Cardiac septum (tissue), 1 donor: ENCODE data around the gene EVPLL. TPM values are rescaled to one million over a fixed set of nuclear protein-coding genes. Genes with fewer than 3 reads are reported as not detected.
"Not testable (repeated sequence)": the region's sequence is repeated elsewhere in the genome, so short reads cannot be mapped to it uniquely, and the experiment has no call there.

ENCODE experiments used
- DNase-seq: peaks from one replicate; pipeline ENCODE4 v3.0.0-alpha.2; 2020; ENCODE audit warnings: low spot score
- intact Hi-C: fragments of 100-400 bp; cut with DNase I; formaldehyde crosslinking; loops from one replicate; pipeline ENCODE4 v1.14.0; 2022
- total RNA-seq: library from RNA; stranded (reverse); fragmentation: NEBNext Ultra II Directional; extraction: Animal tissue kit (Norgen Biotek cat#: 25700); gene quantifications from one replicate; pipeline ENCODE4 v1.2.1, GENCODE V29; 2021
- donor health status: DM: no; HTN: no; CAD: no.

The EVPLL gene
- total RNA-seq, 1 donor from 2014 or later = not detected

GRCh38 chr17:18378205-18378505 is 577 bp downstream of the EVPLL start:
- DNase-seq = no peak
- intact Hi-C loops = no loop called here

DNA sequence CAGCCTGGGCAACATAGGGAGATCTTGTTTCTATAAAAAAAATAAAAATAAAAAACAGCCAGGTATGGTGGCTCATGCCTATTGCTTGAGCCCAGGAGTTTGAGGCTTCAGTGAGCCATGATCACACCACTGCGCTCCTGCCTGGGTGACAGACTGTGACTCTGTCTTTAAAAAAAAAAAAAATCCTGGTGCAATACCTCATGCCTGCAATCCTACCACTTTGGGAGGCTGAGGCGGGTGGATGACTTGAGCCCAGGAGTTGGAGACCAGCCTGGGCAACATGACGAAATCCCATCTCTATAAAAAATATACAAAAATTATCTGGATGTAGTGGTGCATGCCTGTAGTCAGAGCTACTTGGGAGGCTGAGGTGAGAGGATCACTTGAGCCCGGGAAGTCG is 1.0 kb downstream of the EVPLL start:
- DNase-seq, intact Hi-C loops: not testable (repeated sequence)

- intact Hi-C loops = no loop called here
- DNase-seq = no peak
Observed at GRCh38 chr17:18379246-18380146, 1.9 kb downstream of the EVPLL start.

- DNase-seq = no peak
- intact Hi-C loops = no loop called here
Observed at GRCh38 chr17:18380471-18381157, 3.0 kb downstream of the EVPLL start.

DNA sequence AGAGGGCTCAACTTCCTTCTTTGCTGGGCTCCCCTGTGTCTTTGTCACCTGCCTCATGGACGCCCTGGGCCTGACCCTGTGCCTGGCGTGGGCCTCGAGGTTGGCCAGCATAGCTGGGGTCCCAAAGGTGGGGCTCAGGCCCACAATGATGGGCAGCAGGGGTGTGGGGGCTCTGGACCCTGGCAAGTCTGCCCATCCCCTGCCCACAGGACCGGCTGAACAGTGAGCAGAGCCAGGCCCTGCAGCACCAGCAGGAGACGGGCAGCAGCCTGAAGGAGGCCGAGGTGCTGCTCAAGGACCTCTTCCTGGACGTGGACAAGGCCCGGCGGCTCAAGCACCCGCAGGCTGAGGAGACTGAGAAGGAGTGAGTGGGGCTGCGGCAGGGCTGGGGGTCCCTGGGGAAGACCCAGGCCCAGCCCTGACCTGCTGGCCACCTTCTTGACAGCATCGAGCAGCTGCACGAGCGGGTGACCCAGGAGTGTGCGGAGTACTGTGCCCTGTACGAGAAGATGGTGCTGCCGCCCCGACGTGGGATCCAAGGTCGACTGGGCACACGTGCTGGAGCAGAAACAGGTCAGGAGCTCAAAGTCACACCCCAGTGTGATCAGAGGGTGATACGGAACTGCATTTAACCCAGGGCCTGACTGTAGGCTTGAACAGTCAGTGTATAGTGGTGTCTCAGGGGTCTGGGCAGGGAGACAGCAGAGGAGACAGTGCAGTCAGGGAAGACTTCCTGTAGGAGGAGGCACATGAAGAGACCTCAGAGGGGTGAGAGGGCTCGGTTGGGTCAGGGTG is 3.8 kb downstream of the EVPLL start:
- intact Hi-C loops = no loop called here
- DNase-seq = no peak

DNA sequence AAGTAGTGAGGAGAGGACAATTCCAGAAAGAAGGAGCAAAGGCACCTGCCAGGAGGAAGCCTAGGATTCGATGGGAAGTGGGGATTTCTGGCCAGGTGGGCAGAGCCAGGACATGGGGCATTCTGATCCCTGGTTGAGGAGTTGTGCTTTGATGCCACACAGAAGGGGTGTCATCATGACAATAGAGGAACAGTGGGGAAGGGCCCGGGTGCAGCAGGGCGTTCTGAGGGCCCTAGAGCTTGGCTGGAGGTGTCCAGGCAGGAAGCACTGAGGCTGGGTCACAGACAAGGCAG is 4.3 kb downstream of the EVPLL start:
- DNase-seq = no peak
- intact Hi-C loops = no loop called here

GRCh38 chr17:18382441-18383078 is 5.0 kb downstream of the EVPLL start:
- intact Hi-C loops = no loop called here
- DNase-seq = no peak

GRCh38 chr17:18383079-18383481 is 5.5 kb downstream of the EVPLL start:
- intact Hi-C loops, DNase-seq: not testable (repeated sequence)

DNA sequence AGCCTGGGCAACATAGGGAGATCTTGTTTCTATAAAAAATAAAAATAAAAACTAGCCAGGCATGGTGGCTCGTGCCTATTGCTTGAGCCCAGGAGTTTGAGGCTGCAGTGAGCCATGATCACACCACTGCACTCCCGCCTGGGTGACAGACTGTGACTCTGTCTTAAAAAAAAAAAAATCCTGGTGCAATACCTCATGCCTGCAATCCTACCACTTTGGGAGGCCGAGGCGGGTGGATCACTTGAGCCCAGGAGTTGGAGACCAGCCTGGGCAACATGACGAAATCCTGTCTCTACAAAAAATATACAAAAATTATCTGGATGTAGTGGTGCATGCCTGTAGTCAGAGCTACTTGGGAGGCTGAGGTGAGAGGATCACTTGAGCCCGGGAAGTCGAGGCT is 6.7 kb downstream of the EVPLL start:
- DNase-seq, intact Hi-C loops: not testable (repeated sequence)

- intact Hi-C loops, DNase-seq: not testable (repeated sequence)
Observed at GRCh38 chr17:18387583-18387982, 10.0 kb downstream of the EVPLL start.

DNA sequence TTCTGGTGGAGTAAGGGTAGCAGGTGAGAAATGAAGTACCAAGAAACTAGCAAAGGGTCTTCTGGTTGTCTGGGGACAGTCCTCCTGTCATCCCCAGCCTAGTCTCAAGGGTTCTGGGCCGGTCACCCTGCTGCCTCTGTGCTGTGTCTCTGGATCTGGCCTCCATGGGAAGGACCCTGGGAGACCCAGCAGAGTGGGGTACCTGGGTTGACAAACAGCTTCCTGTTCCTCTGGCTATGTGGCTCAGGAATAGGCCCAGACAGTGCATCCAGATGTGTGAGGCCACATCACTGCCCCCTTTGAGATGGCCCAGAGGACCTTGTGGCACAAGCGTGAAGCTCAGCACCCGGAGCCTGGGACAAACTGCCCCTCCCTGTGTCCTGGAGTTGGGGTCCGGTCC is 10.7 kb downstream of the EVPLL start:
- DNase-seq, intact Hi-C loops: not testable (repeated sequence)

DNA sequence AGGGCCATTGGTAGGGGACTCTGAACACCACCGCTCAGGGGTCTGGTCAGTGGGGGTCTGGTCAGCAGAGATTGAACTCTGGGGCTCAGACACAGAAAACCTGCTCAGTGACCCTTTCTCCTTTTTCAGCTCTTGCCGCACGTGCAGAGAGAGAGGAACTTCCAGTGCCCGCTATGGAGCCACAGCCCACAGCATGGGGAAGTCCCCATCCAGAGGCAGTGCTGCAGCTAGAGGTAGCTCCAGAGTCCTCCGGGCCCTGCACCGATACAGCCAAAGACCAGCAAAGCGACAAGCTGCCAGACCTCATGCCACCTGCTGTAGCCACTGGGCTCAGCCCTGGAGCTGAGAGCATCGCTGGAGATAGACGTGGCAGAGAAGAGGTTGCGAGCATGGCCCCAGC is 11.2 kb downstream of the EVPLL start:
- DNase-seq, intact Hi-C loops: not testable (repeated sequence)

DNA sequence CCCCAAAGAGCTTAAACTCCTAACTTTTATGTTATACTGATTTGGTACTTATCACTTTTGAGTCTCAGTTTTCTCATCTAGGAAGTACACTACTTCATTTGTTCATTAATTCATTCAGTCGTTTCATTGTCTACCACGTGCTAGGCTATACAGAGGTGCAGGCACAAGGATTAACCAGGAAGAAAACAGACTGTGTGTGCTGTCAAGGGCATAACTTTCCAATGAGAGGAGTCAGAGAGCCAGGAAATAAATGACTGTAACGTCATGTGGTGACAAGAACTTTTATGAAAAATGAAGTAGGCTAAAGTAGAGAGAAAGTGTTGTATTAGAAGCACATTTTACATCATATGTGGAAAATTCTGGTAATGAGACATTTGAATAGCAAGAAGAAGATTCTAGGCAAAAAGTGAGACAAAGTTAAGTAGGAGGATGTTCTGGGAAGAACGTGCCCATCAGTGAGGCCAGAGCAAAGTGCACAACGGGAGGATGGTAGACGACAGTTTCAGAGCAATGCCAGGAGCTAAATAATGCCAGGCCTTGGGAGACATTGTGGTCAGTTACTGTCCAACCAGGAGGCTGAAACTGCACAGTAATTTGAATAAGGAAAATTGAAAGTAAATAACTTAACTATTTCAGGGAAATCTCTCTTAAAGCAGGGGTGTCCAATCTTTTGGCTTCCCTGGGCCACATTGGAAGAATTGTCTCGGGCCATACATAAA is 24.5 kb downstream of the EVPLL start:
- DNase-seq, intact Hi-C loops: not testable (repeated sequence)

GRCh38 chr17:18403166-18403565 is 25.6 kb downstream of the EVPLL start:
- intact Hi-C loops, DNase-seq: not testable (repeated sequence)

DNA sequence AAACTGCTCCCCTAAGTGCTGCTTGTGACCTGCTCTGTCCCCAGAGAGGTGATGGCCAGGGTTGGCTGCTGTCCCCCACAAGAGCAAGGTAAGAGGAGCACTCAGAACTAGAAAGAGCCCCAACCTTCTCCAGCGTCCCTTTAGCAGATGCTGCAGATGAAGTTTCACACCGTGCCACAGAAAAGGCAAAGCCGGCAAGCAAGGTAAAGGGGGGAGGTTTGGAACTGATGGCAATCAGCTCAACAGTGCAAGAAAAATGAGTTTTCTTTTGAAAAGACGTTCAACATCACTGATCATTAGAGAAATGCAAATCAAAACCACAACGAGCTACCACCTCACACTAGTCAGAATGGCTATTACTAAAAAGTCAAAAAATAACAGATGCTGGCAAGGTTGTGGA is 26.0 kb downstream of the EVPLL start:
- intact Hi-C loops, DNase-seq: not testable (repeated sequence)

- intact Hi-C loops = not testable (repeated sequence)
Observed at GRCh38 chr17:18408906-18409305, 31.3 kb downstream of the EVPLL start.

GRCh38 chr17:18409321-18409720 is 31.7 kb downstream of the EVPLL start:
- intact Hi-C loops, DNase-seq: not testable (repeated sequence)

More at GRCh38 chr17:18408906-18409305, 31.3 kb downstream of the EVPLL start:
- DNase-seq = not testable (repeated sequence)

DNA sequence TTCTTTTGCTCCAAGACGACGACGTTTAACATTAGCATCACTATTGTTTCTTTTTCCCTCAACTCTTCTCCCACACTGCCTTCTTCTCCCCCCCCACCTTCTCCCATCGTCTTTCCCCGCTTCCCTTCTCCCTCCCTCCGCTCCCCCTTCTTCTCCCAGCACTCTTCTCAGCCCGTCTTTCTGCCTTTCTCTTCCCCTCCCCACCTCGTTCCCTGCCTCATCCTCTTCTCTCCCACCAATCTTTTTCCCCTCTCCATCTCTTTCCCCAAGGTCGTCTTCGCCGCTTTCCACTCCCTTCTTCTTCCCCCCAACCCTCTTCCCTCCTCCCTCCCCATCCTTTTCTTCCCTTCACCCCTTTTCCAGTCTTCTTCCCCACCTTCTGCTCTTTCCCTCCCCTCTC is 33.2 kb downstream of the EVPLL start:
- DNase-seq, intact Hi-C loops: not testable (repeated sequence)

GRCh38 chr17:18411377-18411864 is 33.8 kb downstream of the EVPLL start:
- intact Hi-C loops = not testable (repeated sequence)

More at GRCh38 chr17:18411377-18411864, 33.8 kb downstream of the EVPLL start:
- DNase-seq = not testable (repeated sequence)
